ENCODE data around the gene EXD3. TPM values are rescaled to one million over a fixed set of nuclear protein-coding genes. Genes with fewer than 3 reads are reported as not detected.
A peak's percentile ranks its signal among the peaks of the same experiment; 100 is the strongest.

Gene EXD3
- polyA plus RNA-seq, 1 experiment, result 4.0 TPM

DNA sequence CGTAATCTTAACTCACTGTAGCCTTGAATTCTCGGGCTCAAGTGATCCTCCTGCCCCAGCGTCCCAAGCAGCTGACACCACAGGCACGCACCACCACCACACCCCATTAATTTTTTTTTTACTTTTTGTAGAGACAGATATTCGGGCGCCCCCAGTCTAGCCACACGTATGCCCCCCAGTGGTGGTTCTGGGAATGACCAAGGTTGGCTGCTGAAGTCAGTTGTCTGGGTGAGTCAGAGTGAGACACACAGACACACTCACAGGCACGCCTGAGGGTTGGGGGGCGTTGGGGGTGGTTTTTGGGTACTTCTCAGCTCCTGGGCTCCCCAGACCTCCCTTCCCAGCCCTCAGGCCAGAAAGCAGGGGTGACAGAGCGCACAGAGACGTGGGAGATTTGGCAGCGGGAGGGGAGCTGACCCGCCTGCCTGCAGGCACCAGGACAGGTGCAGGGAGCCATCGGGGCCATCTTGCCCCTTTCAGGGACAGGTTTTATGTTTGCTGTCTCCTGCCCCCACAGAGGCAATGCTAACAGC is 22.4 kb upstream of the EXD3 start:
- POLR2A ChIA-PET, result no interaction called here
- DNase-seq (ENCODE audit: low read depth, low spot score), result peak; percentile 26
- Histone ChIP-seq H3K27me3 (ENCODE audit: control insufficient read depth, insufficient read depth, low read length) (peaks cover 6% of the 10 kb centered on the region), H3K4me3 (ENCODE audit: low read depth, low read length) (no peak overlapping the region), H3K27ac (ENCODE audit: low read depth, low read length) (no peak overlapping the region), H3K9me3 (ENCODE audit: control insufficient read depth, insufficient read depth, low read length) (no peaks in the 10 kb centered on the region)
- CTCF ChIA-PET, result interaction anchor here (2.2 to 4.4 kb wide), 3 partner anchors 11 to 158 kb away, joined by 8 to 29 read pairs (median 11); partner anchors contain the start of genes EXD3 and NOXA1
- TF ChIP-seq, protein P1, sequence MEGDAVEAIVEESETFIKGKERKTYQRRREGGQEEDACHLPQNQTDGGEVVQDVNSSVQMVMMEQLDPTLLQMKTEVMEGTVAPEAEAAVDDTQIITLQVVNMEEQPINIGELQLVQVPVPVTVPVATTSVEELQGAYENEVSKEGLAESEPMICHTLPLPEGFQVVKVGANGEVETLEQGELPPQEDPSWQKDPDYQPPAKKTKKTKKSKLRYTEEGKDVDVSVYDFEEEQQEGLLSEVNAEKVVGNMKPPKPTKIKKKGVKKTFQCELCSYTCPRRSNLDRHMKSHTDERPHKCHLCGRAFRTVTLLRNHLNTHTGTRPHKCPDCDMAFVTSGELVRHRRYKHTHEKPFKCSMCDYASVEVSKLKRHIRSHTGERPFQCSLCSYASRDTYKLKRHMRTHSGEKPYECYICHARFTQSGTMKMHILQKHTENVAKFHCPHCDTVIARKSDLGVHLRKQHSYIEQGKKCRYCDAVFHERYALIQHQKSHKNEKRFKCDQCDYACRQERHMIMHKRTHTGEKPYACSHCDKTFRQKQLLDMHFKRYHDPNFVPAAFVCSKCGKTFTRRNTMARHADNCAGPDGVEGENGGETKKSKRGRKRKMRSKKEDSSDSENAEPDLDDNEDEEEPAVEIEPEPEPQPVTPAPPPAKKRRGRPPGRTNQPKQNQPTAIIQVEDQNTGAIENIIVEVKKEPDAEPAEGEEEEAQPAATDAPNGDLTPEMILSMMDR (IDR thresholded peaks at IDR 0.05; ENCODE audit: low read depth, low read length), result peak; percentile 86

DNA sequence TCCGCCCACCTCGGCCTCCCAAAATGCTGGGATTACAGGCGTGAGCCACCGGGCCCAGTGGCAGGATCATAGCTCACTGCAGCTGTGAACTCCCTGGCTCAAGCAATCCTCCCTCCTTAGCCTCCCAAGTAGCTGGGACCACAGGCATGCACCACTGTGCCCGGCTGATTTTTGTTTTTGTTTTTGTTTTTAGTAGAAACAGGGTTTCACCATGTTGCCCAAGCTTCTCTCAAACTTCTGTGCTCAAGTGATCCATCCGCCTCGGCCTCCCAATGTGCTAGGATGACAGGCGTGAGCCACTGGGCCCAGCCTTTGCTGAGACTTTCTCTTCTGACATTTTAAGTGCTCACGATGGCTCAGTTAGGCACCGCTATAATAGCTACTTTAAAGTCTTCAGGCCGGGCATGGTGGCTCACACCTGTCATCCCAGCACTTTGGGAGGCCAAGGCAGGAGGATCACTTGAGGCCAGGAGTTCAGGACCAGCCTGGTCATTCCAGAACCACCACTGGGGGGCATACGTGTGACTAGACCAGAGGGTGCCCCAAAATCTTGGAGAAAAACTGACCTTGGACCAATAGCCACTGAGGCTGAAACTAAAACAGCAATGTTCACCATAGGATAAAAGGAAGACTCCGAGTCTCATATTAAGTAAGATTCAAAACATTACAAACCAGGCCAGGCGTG is 21.3 kb upstream of the EXD3 start:
- Histone ChIP-seq H3K27ac (ENCODE audit: low read depth, low read length) (no peak overlapping the region), H3K4me3 (ENCODE audit: low read depth, low read length) (no peak overlapping the region), H3K9me3 (ENCODE audit: control insufficient read depth, insufficient read depth, low read length) (no peaks in the 10 kb centered on the region), H3K27me3 (ENCODE audit: control insufficient read depth, insufficient read depth, low read length) (peaks cover 7% of the 10 kb centered on the region)
- CTCF ChIA-PET, result interaction anchor here (0.7 to 4.4 kb wide), 6 partner anchors 10 to 207 kb away, joined by 3 to 29 read pairs (median 6); partner anchors contain the start of genes EXD3 and NOXA1
- POLR2A ChIA-PET, result no interaction called here
- DNase-seq (ENCODE audit: low read depth, low spot score), result no peak
- TF ChIP-seq, protein P1 (IDR thresholded peaks at IDR 0.05; ENCODE audit: low read depth, low read length), result no peak

DNA sequence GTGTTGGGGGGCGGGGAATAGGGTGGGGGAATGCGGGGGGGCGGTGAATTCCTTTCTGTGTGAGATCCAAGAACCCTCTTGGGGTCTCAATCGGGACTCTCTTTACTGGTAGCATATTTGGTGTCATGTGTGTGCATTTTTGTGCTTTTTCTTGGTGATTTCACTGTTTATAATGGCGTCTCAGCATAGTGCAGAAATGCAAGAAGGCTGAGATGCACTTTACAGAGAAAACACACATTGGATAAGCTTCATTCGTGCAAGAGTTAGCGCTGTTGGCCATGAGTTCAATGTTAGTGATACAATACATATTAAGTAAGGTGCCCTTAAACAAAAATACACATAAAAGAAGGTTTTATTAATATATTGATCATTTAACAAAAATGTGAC is 19.0 kb upstream of the EXD3 start:
- DNase-seq (ENCODE audit: low read depth, low spot score), result no peak
- CTCF ChIA-PET, result interaction anchor here (1.0 to 4.4 kb wide), 2 partner anchors 19 kb away, joined by 5 to 29 read pairs; partner anchors contain the start of genes EXD3 and NOXA1
- TF ChIP-seq, protein P1 (IDR thresholded peaks at IDR 0.05; ENCODE audit: low read depth, low read length), result no peak
- Histone ChIP-seq H3K27me3 (ENCODE audit: control insufficient read depth, insufficient read depth, low read length) (peaks cover 7% of the 10 kb centered on the region), H3K9me3 (ENCODE audit: control insufficient read depth, insufficient read depth, low read length) (no peaks in the 10 kb centered on the region; the same call in 1 of the 2 replicates), H3K27ac (ENCODE audit: low read depth, low read length) (no peak overlapping the region), H3K4me3 (ENCODE audit: low read depth, low read length) (no peak overlapping the region)
- POLR2A ChIA-PET, result interaction anchor here (0.9 kb wide), 1 partner anchor 19 kb away, joined by 8 read pairs; the partner anchor contains the start of genes EXD3 and NOXA1

DNA sequence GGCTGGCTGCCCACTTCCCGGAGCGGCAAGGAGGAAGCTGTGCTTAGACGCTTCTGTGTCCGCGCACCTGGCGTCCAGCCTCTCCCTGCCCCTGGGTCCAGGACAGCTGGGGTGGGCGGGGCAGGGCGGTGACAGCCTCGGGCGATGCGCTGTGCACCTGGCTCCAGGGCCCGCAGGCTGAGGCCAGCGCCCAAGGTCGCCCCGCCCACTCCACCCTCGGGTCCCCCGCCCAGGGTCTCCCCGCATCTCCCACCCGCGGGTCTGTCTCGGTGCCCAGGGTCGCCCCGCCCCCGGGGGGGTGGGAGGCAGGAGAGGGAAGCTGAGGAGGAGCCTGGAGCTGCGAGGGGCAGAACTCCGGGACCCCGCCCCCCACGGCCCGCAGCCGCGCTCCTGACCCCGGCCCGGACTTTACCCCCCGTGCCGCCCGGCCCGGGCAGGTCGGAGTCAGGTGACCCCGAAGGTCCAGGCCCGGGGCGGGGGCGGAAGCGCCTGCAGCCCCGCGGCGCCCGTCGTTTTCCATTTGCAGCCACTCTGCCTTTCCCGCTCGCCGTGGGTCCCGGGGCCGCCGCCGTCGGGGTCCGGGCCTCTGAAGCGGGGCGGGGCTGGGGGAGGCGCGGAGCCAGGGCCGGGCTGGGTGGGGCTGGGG is 18.4 kb upstream of the EXD3 start, which contains the start of gene ENTPD8:
TSS of gene ENTPD8 (minus strand) at position 69 of the 646 bp plus-strand sequence. CDS start 3,072 bp downstream, outside the sequence.
- peaks cover 7% of the 10 kb centered on the region for H3K27me3 ChIP-seq (ENCODE audit: control insufficient read depth, insufficient read depth, low read length)

More for the DNA sequence above, 18.4 kb upstream of the EXD3 start, which contains the start of gene ENTPD8:
- ChIA-PET CTCF (interaction anchor here (1.0 kb wide), 1 partner anchor 19 kb away, joined by 5 read pairs; the partner anchor contains the start of gene EXD3), POLR2A (no interaction called here)
- H3K4me3 ChIP-seq (ENCODE audit: low read depth, low read length), result peak within 1 kb of the TSS; percentile 32; the same call in 1 of the 2 replicates
- TF ChIP-seq, protein P1 (IDR thresholded peaks at IDR 0.05; ENCODE audit: low read depth, low read length), result no peak
- no peak for DNase-seq (ENCODE audit: low read depth, low spot score)
- no peaks in the 10 kb centered on the region; the same call in 1 of the 2 replicates for H3K9me3 ChIP-seq (ENCODE audit: control insufficient read depth, insufficient read depth, low read length)
- H3K27ac ChIP-seq (ENCODE audit: low read depth, low read length), result no peak within 1 kb of the TSS
